Small intestine (tissue), 7 donors: Measurements from ENCODE around the gene FGFBP1. TPM values are rescaled to one million over a fixed set of nuclear protein-coding genes. Genes with fewer than 3 reads are reported as not detected.

Source experiments
- DNase-seq, 2 donors: peaks; one replicate each; pipeline versions ENCODE4 v3.0.0 to v3.0.0-alpha.2; 2013
- FAIRE-seq: peaks from 2 replicates; lab custom pipeline; 2012; peaks lifted over from hg19 to GRCh38; lab: Jason Lieb, UNC
- H3K27ac ChIP-seq, 3 donors: one replicate each; pipeline ENCODE4 v1.5.1; 2013; ENCODE audit warnings: low read length in 2 of 3, mild to moderate bottlenecking in 2 of 3, control low read depth in 1 of 3, inconsistent platforms in 1 of 3, low read depth in 1 of 3, moderate library complexity in 1 of 3
- H3K27me3 ChIP-seq, 3 donors: one replicate each; pipeline ENCODE4 v1.6.1; 2013; ENCODE audit warnings: low read length in 3 of 3, inconsistent platforms in 1 of 3; ENCODE audit not compliant: control insufficient read depth in 3 of 3, insufficient read depth in 3 of 3
- H3K36me3 ChIP-seq, 3 donors: one replicate each; pipeline ENCODE4 v1.6.1; 2013; ENCODE audit warnings: low read length in 3 of 3, inconsistent platforms in 1 of 3, low read depth in 1 of 3, mild to moderate bottlenecking in 1 of 3, moderate library complexity in 1 of 3; ENCODE audit not compliant: control insufficient read depth in 3 of 3, insufficient read depth in 2 of 3
- H3K4me1 ChIP-seq, 3 donors: one replicate each; pipeline ENCODE4 v1.6.1; 2013; ENCODE audit warnings: low read length in 2 of 3, inconsistent platforms in 1 of 3, low read depth in 1 of 3, mild to moderate bottlenecking in 1 of 3, moderate library complexity in 1 of 3; ENCODE audit not compliant: control insufficient read depth in 3 of 3, insufficient read depth in 2 of 3
- H3K4me3 ChIP-seq, 3 donors: one replicate each; pipeline ENCODE4 v1.5.1; 2013; ENCODE audit warnings: low read length in 3 of 3, control low read depth in 1 of 3, inconsistent platforms in 1 of 3, low read depth in 1 of 3, mild to moderate bottlenecking in 1 of 3, moderate library complexity in 1 of 3
- H3K9me3 ChIP-seq, 2 donors: one replicate each; pipeline ENCODE4 v1.6.1; 2013; ENCODE audit warnings: low read depth in 1 of 2, low read length in 1 of 2; ENCODE audit not compliant: control insufficient read depth in 2 of 2, insufficient read depth in 1 of 2
- WGBS, 3 donors: extraction: QIAGEN DNeasy Blood & Tissue Kit; methylation state at CpG; one replicate each; pipeline ENCODE4 v1.1.7; 2013; 5-methylcytosine and 5-hydroxymethylcytosine counted together
- polyA plus RNA-seq, 4 donors: library from polyadenylated mRNA; stranded (reverse) in 3 of 4; unstranded in 1 of 4; fragments of 200-250 nt in 3 of 4; fragments of 120-200 nt in 1 of 4; gene quantifications; one replicate each; pipeline versions ENCODE4 v1.2.1 to v1.2.3, GENCODE V29; 2013
- donor health status: healthy with polysubstance abuse.
- donor health status: control.
- donor health status: control.
- donor health status: Bipolar disorder and iron deficiency.
- donor health status: healthy.

The FGFBP1 gene
- polyA plus RNA-seq, 4 donors = 0.89 to 4.7 (median 1.6) TPM; not detected in 1

- Histone ChIP-seq H3K9me3 (peaks cover 0 to 10% of the 10 kb centered on the region in 2 donors), H3K4me1 (no peaks in the 10 kb centered on the region), H3K27ac (no peak overlapping the region), H3K27me3 (no peaks in the 10 kb centered on the region), H3K4me3 (no peak overlapping the region), H3K36me3 (no peaks in the 10 kb centered on the region)
- 82 to 83% (median 82%) methylated on average over 11 of the region's 11 CpGs for WGBS, 3 donors
- FAIRE-seq (no peak), DNase-seq (no peak)
Measured at GRCh38 chr4:15968551-15969300, 30.2 kb upstream of the FGFBP1 start.

DNA sequence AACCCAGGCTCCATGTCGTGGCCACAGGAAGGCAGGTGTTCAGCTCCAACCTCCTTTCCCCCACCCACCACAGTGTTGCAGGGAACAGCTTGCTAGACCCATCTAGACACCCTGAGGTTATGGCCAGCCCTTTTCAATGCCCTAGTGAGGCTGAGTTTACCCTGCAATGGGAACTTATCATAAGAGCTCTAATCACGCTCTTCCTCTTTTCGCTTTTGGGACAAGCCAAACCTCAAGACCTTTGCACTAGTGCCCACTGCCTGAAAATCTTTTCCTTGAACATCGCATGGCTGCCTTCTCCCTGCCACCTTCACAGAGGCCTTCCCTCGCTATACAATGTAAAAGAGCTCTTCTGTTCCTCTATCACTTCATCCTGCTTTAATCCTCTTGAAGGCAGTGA lies 26.8 kb upstream of the FGFBP1 start:
- no peak overlapping the region for H3K27ac ChIP-seq
- peaks cover 0 to 10% of the 10 kb centered on the region in 2 donors for H3K9me3 ChIP-seq
- H3K4me3 ChIP-seq = no peak overlapping the region
- DNase-seq (no peak), FAIRE-seq (no peak)
- H3K4me1 ChIP-seq = no peaks in the 10 kb centered on the region
- H3K36me3 ChIP-seq = no peaks in the 10 kb centered on the region
- H3K27me3 ChIP-seq = no peaks in the 10 kb centered on the region
- 79 to 87% (median 79%) methylated on average over 5 of the region's 5 CpGs for WGBS, 3 donors

DNA sequence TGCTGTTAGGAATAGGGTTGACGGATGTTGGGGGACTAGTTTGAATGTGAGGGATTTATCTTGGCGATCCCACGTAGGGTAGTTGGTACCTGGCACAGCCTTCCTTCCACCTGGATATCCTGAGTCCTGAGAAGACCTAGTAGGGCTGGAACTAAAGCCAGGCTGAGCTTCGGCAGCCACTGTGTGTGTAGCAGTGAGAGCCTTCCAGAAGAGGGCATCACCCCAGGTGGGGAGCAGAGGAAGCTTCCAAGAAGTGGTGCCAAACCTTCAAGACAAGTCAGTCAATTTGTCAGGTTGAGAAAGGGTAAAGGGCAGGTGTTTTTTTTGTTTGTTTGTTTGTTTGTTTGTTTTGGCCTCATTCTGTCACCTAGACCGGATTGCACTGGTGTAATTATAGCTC lies 25.6 kb upstream of the FGFBP1 start:
- FAIRE-seq = no peak
- no peaks in the 10 kb centered on the region for H3K36me3 ChIP-seq
- 62 to 71% (median 69%) methylated on average over 5 of the region's 5 CpGs for WGBS, 3 donors
- no peak for DNase-seq
- H3K4me3 ChIP-seq = no peak overlapping the region
- H3K27me3 ChIP-seq = no peaks in the 10 kb centered on the region
- no peaks in the 10 kb centered on the region for H3K4me1 ChIP-seq
- no peak overlapping the region for H3K27ac ChIP-seq
- H3K9me3 ChIP-seq = peaks cover 0 to 10% of the 10 kb centered on the region in 2 donors

- FAIRE-seq (no peak), DNase-seq (no peak)
- Histone ChIP-seq H3K9me3 (peaks cover 0 to 10% of the 10 kb centered on the region in 2 donors), H3K4me3 (no peak overlapping the region), H3K36me3 (no peaks in the 10 kb centered on the region), H3K27ac (no peak overlapping the region), H3K4me1 (no peaks in the 10 kb centered on the region), H3K27me3 (no peaks in the 10 kb centered on the region)
- WGBS, 3 donors = 38 to 51% (median 51%) methylated on average over 4 of the region's 4 CpGs
Measured at GRCh38 chr4:15963576-15963975, 25.0 kb upstream of the FGFBP1 start.

GRCh38 chr4:15963001-15963451 lies 24.5 kb upstream of the FGFBP1 start, which contains the start of gene FGFBP2:
TSS of gene FGFBP2 (minus strand) at chr4:15963175. CDS start at chr4:15963129, 46 bp downstream.
- Histone ChIP-seq H3K9me3 (peaks cover 0 to 10% of the 10 kb centered on the region in 2 donors), H3K27me3 (no peaks in the 10 kb centered on the region), H3K36me3 (no peaks in the 10 kb centered on the region), H3K4me3 (no peak within 1 kb of the TSS), H3K27ac (no peak within 1 kb of the TSS), H3K4me1 (no peaks in the 10 kb centered on the region)
- WGBS, 3 donors = 13 to 43% (median 28%) methylated on average over 9 of the region's 9 CpGs
- peak; percentile 25 to 29 for DNase-seq
- FAIRE-seq = no peak

DNA sequence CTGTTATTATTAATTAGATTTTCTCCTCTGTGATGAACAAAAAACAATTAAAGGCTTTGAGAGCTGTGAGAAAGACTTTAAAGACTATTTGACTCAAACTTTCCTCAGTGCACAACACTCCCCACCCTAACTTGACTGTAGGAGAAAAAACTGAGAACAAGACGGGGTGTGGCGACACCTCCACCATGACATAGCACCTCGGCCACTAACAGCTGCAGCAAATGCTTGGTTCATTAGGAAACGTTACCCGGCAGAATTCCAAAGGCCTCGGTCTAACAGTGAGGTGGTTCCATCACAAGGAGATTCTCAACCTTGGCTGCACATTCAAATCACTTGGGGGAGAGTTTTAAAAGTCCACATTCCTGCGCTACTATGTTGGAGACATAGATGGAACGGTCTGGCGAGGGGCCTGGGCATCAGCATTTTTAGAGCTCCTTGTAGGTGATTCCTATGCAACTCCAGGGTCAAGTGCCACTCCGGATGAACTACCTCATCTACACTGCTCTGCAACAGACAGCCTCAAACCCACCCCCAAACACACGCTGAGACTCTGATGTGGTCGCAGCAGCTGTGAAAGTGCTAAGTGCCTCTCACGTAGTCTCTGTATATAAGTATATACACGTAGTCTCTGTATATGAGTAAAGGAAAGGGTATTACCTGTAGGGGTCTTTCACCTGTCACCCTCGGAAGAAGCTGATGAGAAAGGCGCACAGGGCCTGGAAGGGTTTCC lies 23.4 kb upstream of the FGFBP1 start:
- Histone ChIP-seq H3K36me3 (no peaks in the 10 kb centered on the region), H3K4me3 (no peak overlapping the region), H3K27me3 (no peaks in the 10 kb centered on the region), H3K9me3 (peaks cover 0 to 10% of the 10 kb centered on the region in 2 donors), H3K27ac (no peak overlapping the region), H3K4me1 (no peaks in the 10 kb centered on the region)
- FAIRE-seq (no peak), DNase-seq (no peak)
- WGBS, 3 donors = 76 to 80% (median 77%) methylated on average over 16 of the region's 16 CpGs

DNA sequence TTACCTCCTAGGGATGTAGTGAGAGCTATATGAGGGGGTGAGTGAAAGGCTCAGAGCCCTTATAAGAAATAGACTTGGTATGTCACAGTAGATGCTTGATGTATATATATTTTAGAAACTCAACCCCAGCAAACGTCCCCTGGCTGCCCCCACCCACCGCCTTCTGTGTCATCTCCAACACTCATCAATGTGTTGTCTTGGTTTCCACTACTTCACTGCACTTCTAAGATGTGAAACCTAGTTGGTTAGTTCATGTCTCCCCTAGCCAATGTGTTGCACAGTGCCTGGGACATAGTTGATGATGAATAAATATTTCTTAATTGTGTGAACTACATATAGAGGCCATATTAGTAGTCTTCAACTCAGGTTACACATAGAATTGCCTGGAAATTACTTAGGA lies 20.0 kb upstream of the FGFBP1 start:
- Histone ChIP-seq H3K4me3 (no peak overlapping the region), H3K27ac (no peak overlapping the region), H3K36me3 (no peaks in the 10 kb centered on the region), H3K4me1 (no peaks in the 10 kb centered on the region), H3K9me3 (peaks cover 0 to 15% of the 10 kb centered on the region in 2 donors), H3K27me3 (no peaks in the 10 kb centered on the region)
- DNase-seq = no peak
- no peak for FAIRE-seq
- WGBS, 3 donors = 81 to 86% (median 85%) methylated on average over 2 of the region's 2 CpGs

GRCh38 chr4:15956179-15956850 lies 17.8 kb upstream of the FGFBP1 start:
- 36 to 54% (median 40%) methylated on average over 9 of the region's 9 CpGs for WGBS, 3 donors
- peaks cover 0 to 16% of the 10 kb centered on the region in 2 donors for H3K9me3 ChIP-seq
- DNase-seq (peak; percentile 73 to 92), FAIRE-seq (no peak)
- no peak overlapping the region for H3K4me3 ChIP-seq
- no peaks in the 10 kb centered on the region for H3K36me3 ChIP-seq
- no peaks in the 10 kb centered on the region for H3K27me3 ChIP-seq
- H3K27ac ChIP-seq = no peak overlapping the region
- no peaks in the 10 kb centered on the region for H3K4me1 ChIP-seq
